HUES64 (cell line): ENCODE measurements around the gene JUP.
"Not testable (repeated sequence)": the region's sequence is repeated elsewhere in the genome, so short reads cannot be mapped to it uniquely, and the experiment has no call there.

Source experiments
- H3K27ac ChIP-seq: 2 replicates; pipeline ENCODE4 v1.7.0; 2013; ENCODE audit warnings: low read depth, low read length, inconsistent platforms
- H3K27me3 ChIP-seq: 2 replicates; pipeline ENCODE4 v1.6.1; 2013; ENCODE audit warnings: mild to moderate bottlenecking, low read length; ENCODE audit not compliant: insufficient read depth
- H3K36me3 ChIP-seq: 2 replicates; pipeline ENCODE4 v1.6.1; 2013; ENCODE audit warnings: mild to moderate bottlenecking, low read length; ENCODE audit not compliant: insufficient read depth
- H3K4me1 ChIP-seq: 2 replicates; pipeline ENCODE4 v1.6.1; 2013; ENCODE audit warnings: mild to moderate bottlenecking, low read length, moderate library complexity; ENCODE audit not compliant: insufficient read depth
- H3K4me3 ChIP-seq: 2 replicates; pipeline ENCODE4 v1.5.1; 2013; ENCODE audit warnings: mild to moderate bottlenecking, low read length, moderate library complexity
- H3K9ac ChIP-seq: 2 replicates; pipeline ENCODE4 v1.6.1; 2013; ENCODE audit warnings: mild to moderate bottlenecking, low read depth, low read length
- H3K9me3 ChIP-seq: 2 replicates; pipeline ENCODE4 v1.6.1; 2013; ENCODE audit warnings: low read depth, low read length; ENCODE audit not compliant: insufficient read depth
- WGBS: fragments of 150-250, 120-280 bp; methylation state at CpG from one replicate; pipeline ENCODE4 v1.1.7; 2013; ENCODE audit warnings: missing lambda C conversion rate; 5-methylcytosine and 5-hydroxymethylcytosine counted together

Gene JUP

GRCh38 chr17:41787021-41787418 is 509 bp upstream of the JUP start:
- Histone ChIP-seq H3K4me3 (peak overlapping the region; percentile 22; the same call in 1 of the 2 replicates), H3K36me3 (no peaks in the 10 kb centered on the region), H3K27me3 (peaks cover 5% of the 10 kb centered on the region; the same call in 1 of the 2 replicates), H3K4me1 (peaks cover 23% of the 10 kb centered on the region), H3K27ac (no peak overlapping the region), H3K9me3 (no peaks in the 10 kb centered on the region), H3K9ac (no peak overlapping the region)
- 0% methylated on average over 3 of the region's 4 CpGs for WGBS

- Histone ChIP-seq H3K9me3 (no peaks in the 10 kb centered on the region), H3K27me3 (no peaks in the 10 kb centered on the region), H3K27ac (peak overlapping the region; percentile 96; the same call in 1 of the 2 replicates), H3K4me3 (peak overlapping the region; percentile 78), H3K36me3 (no peaks in the 10 kb centered on the region), H3K4me1 (peaks cover 28% of the 10 kb centered on the region), H3K9ac (peak overlapping the region; percentile 79)
- WGBS: under 1% methylated on average over 22 of the region's 22 CpGs
Observed at GRCh38 chr17:41785859-41786226, 668 bp downstream of the JUP start.

- peak overlapping the region; percentile 96 for H3K27ac ChIP-seq
- 0% methylated on average over 10 of the region's 13 CpGs for WGBS
Observed at GRCh38 chr17:41785091-41785858, 1.2 kb downstream of the JUP start.

GRCh38 chr17:41784207-41784744 is 2.2 kb downstream of the JUP start:
- Histone ChIP-seq H3K9ac (peak overlapping the region; percentile 72), H3K27ac (peak overlapping the region; percentile 96), H3K4me3 (peak overlapping the region; percentile 78), H3K36me3 (no peaks in the 10 kb centered on the region), H3K4me1 (peaks cover 28% of the 10 kb centered on the region), H3K27me3 (no peaks in the 10 kb centered on the region), H3K9me3 (no peaks in the 10 kb centered on the region)
- WGBS: 11% methylated on average over 6 of the region's 6 CpGs

More at GRCh38 chr17:41785091-41785858, 1.2 kb downstream of the JUP start:
- Histone ChIP-seq H3K9me3 (no peaks in the 10 kb centered on the region), H3K4me3 (peak overlapping the region; percentile 78), H3K27me3 (no peaks in the 10 kb centered on the region), H3K36me3 (no peaks in the 10 kb centered on the region), H3K4me1 (peaks cover 28% of the 10 kb centered on the region), H3K9ac (peak overlapping the region; percentile 79)

- H3K9me3 ChIP-seq: no peaks in the 10 kb centered on the region
- WGBS: 92% methylated on average over 4 of the region's 4 CpGs
- H3K4me1 ChIP-seq: peaks cover 35% of the 10 kb centered on the region
- H3K36me3 ChIP-seq: no peaks in the 10 kb centered on the region
- H3K9ac ChIP-seq: no peak overlapping the region
- no peaks in the 10 kb centered on the region for H3K27me3 ChIP-seq
- no peak overlapping the region for H3K27ac ChIP-seq
- H3K4me3 ChIP-seq: no peak overlapping the region
Observed at GRCh38 chr17:41782142-41782541, 4.4 kb downstream of the JUP start.

GRCh38 chr17:41781404-41782110 is 5.0 kb downstream of the JUP start:
- WGBS: 95% methylated on average over 13 of the region's 13 CpGs
- Histone ChIP-seq H3K36me3 (no peaks in the 10 kb centered on the region), H3K9ac (no peak overlapping the region), H3K27ac (no peak overlapping the region), H3K27me3 (no peaks in the 10 kb centered on the region), H3K4me1 (peaks cover 34% of the 10 kb centered on the region), H3K9me3 (no peaks in the 10 kb centered on the region), H3K4me3 (no peak overlapping the region)

GRCh38 chr17:41779954-41780353 is 6.6 kb downstream of the JUP start:
- H3K27me3 ChIP-seq: no peaks in the 10 kb centered on the region
- no peak overlapping the region for H3K27ac ChIP-seq
- H3K9ac ChIP-seq: no peak overlapping the region
- no peaks in the 10 kb centered on the region for H3K36me3 ChIP-seq
- 100% methylated on average over 1 of the region's 1 CpG for WGBS
- peaks cover 47% of the 10 kb centered on the region for H3K4me1 ChIP-seq
- no peak overlapping the region for H3K4me3 ChIP-seq
- H3K9me3 ChIP-seq: no peaks in the 10 kb centered on the region

- Histone ChIP-seq H3K36me3 (peaks cover 2% of the 10 kb centered on the region; the same call in 1 of the 2 replicates), H3K9ac (peak overlapping the region; percentile 34; the same call in 1 of the 2 replicates), H3K27me3 (no peaks in the 10 kb centered on the region), H3K9me3 (no peaks in the 10 kb centered on the region), H3K4me3 (no peak overlapping the region), H3K27ac (peak overlapping the region; percentile 76; the same call in 1 of the 2 replicates), H3K4me1 (peaks cover 45% of the 10 kb centered on the region)
- WGBS: 67% methylated on average over 12 of the region's 12 CpGs
Observed at GRCh38 chr17:41777574-41778188, 8.8 kb downstream of the JUP start.

GRCh38 chr17:41777157-41777573 is 9.3 kb downstream of the JUP start:
- Histone ChIP-seq H3K9me3 (no peaks in the 10 kb centered on the region), H3K4me3 (no peak overlapping the region), H3K27ac (peak overlapping the region; percentile 76; the same call in 1 of the 2 replicates), H3K27me3 (no peaks in the 10 kb centered on the region), H3K4me1 (peaks cover 46% of the 10 kb centered on the region), H3K36me3 (peaks cover 6% of the 10 kb centered on the region; the same call in 1 of the 2 replicates), H3K9ac (peak overlapping the region; percentile 34; the same call in 1 of the 2 replicates)
- WGBS: 77% methylated on average over 4 of the region's 4 CpGs

GRCh38 chr17:41776262-41776900 is 10.1 kb downstream of the JUP start:
- 87% methylated on average over 14 of the region's 14 CpGs for WGBS
- not testable (repeated sequence) for H3K9me3 ChIP-seq, H3K27me3 ChIP-seq, H3K4me3 ChIP-seq, H3K36me3 ChIP-seq
- H3K4me1 ChIP-seq: peaks cover 45% of the 10 kb centered on the region
- H3K27ac ChIP-seq: peak overlapping the region; percentile 73; the same call in 1 of the 2 replicates
- peak overlapping the region; percentile 44; the same call in 1 of the 2 replicates for H3K9ac ChIP-seq
